NCI-H526 (cell line): Measurements from ENCODE around the gene MESP1.

Experiments used
- DNase-seq, 2 experiments: peaks; one replicate each; lab custom pipeline; 2025; lab: John Stamatoyannopoulos, UW

MESP1 gene

GRCh38 chr15:89781055-89781454, 30.0 kb upstream of the MESP1 start:
- DNase-seq = no peak

DNA sequence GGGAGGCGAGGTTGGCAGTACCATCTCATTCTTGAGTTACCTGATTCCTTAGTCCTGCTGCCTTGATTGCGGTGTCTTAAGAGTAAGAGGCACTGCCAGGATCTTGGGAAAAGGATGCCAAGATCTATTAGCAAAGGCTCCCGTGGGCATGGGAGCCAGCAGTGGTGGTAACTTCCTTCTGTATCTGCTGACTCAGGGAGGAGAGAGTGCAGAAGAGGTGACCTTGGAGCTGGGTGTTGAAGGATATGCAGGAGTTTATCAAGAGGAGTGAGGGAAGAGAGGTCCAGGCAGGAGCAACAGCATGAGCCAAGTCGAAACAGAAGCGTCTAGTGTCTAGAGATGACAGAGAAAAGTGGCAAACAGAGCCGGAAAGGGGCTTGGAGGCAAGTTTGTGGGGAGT, 29.6 kb upstream of the MESP1 start:
- no peak for DNase-seq

DNA sequence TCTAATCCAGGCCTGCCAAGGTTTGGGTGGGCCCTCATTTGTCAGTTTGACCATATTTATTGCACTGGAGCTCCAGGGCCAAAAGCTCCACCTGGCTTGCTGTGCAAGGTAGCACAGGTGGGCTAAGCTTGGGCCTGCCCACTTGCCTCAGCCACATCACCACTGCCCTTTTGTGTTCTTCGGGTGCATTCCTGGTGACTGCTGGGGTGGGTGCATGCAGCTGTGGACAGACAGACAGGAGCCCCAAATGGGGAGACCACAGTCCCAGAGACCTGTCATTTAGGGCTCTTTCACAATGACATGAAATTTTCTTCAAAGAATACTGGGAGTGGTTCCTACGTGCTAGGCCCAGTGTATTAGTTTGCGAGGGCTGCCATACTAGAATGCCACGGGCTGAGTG, 27.8 kb upstream of the MESP1 start:
- DNase-seq = no peak

DNA sequence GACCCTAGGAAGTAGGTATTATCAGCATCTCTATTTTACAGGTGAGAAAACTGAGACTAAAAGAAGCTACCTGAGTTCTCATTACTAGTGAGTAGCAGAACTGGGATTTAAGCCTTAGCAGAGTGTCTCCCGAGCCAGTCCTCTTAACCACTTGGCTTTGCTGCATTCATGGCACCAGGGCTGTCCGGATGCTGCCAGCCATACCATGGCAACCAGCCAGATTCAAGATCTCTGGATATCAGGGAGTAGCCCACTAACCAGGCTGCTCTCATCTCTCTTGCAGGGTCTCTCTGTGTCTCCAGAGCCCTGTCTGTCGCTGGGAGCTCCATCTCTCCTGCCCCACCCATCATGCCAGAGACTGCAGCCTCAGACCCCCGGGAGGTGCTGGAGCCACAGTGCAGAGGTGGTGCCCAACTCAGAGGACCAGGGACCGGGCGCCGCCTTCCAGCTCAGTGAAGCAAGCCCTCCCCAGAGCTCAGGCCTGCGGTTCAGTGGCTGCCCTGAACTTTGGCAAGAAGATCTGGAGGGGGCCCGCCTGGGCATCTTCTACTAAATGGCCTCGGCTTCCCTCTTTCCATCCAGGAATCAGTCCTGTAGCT, 26.8 kb upstream of the MESP1 start:
- no peak for DNase-seq

DNA sequence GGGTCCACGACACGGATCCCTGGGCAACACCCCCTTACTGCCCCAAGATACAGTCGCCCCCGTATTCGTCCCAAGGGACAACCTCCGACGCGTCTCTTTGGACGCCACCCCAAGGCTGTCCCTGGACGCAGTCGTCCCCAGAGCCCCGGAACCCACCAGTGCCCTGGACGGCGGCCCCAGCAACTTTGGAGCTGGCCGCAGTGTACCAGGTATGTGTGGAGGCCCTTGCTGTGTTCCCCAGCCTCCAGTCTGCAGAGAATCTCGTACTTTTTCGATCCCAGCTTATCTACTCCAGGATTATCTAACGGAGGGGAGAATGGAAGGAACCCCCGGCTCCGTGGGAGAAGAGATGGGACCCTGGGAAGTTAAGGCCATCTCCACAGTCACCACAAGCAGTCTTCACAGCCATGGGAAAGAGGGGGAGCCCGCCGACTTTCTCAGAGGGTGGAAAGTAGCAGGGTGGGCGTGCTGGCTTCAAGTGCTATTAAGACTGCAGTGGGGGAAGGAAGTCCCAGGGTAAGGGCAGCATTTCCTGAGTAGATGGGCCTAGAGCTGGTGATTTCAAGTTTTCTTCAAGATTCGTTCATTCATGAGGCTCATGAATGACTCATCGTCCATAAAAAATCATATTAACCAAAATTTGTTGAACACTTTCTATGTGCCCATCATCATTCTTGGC, 26.2 kb upstream of the MESP1 start:
- DNase-seq = no peak

- peak in 1 of 2 experiments; percentile 85 for DNase-seq
Observed at GRCh38 chr15:89776274-89777072, 25.4 kb upstream of the MESP1 start, which contains the start of gene MESP2. MESP2 (plus strand) TSS chr15:89776332; CDS start chr15:89776358, 26 bp downstream.

DNA sequence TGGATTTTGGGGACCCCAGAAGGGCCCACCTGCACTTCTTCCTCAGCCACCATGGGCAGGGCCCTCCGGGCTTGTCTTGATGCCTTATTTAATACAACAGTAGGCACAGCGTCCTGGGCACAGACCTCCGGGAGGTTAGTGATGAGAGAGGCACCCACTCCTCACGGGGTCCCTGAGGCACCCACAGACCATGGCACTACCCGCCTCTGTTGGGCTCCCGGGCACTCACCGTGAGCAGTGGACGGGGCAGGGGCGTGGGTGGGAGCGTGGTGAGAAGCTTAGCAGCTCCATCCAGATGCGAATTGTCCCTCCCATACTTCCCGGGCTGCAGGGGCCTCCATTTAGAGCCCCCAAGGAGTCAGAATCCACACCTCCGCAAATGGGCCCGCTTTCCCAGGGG, 24.8 kb upstream of the MESP1 start:
- no peak for DNase-seq

GRCh38 chr15:89774492-89774891, 23.4 kb upstream of the MESP1 start:
- no peak for DNase-seq

GRCh38 chr15:89772932-89773583, 22.0 kb upstream of the MESP1 start:
- peak in 1 of 2 experiments; percentile 21 for DNase-seq

- DNase-seq = no peak
Observed at GRCh38 chr15:89770041-89770440, 19.0 kb upstream of the MESP1 start.

DNA sequence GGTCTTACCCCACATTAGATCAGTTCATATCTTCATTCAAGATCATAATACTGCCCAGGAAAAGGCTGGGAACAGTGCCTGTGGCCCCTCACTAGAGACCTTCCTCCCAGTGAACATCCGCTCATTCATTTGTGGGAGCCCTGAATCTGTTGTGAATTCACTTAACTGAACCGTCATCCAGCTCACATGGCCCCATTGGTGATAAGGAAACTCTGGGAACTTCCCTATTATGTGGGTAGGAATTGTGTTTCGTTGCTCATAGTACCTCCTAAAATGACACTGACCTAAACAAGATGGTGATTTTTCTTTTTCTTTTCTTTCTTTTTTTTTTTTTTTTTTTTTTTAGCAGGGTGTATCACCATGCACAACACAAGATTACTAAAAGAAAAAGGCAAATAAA, 18.3 kb upstream of the MESP1 start:
- DNase-seq = no peak

- DNase-seq = no peak
Observed at GRCh38 chr15:89768071-89768500, 17.0 kb upstream of the MESP1 start.

DNA sequence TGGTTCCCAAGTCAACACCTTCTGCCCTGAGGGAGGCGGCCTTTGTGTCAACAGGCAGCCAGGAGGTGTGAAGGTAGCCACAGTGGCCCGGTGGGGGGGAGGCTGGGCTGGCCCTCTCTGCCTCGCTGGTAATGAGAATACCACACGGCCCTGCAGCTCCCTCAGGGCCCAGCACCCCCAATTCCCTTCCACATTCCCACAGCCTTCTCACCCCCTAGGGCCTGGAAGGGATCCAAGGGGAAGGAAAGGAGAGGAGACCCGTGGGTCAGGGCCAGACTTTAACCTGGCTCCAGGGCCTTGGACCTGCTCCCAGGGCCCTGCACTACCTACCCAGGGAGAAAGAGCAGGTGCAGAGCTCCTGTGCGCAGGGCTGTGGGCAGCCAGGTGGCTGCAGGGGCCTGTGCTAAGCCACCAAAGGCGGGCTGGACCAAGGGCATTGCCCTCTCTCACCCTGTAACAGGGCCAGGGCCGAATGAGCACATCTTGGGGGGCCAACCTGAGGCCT, 16.4 kb upstream of the MESP1 start:
- no peak for DNase-seq

DNA sequence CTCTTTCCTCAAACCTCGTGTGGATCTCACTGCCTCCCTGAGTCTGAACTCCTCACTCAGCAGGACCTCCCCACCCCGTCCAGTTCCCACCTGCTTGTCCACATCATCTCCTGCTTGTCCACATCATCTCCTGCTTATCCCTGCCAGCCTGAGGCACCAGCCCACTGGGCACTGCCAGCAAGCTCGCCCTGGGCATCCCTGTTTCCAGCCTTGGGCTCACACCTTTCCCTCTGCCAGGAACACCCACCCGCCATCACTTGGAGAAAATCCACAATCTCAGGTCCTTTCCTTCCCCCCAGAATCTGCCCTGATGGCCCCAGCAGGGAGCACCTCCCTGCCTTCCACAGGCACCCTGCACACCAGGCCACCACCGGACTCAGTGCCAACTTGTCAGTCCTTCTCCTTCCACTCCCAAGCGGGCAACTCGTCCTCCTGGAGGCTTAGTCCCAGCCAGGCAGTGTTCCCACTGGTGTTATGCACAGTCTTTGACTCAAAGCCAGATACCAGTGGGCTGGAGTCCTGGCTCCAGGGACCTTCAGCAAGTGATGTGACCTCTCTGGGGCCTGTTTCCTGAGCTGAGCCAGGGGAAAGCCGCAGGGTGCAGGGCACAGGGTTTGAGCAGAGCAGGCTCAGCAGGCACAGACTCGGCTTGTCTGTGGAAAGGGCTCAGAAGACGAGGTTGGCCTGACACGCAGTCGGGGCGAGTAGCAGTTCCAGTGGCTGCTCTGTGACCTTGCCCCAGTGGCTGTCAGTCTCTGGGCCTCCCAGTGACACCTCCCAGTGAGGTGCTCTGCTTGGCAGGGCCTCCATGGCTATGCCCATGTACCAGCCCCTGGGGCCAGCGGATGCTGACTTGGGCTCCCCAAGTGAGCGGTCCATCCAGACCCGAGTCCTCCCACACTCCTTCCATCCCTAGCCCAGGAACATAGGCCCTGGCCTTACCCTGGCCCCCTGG, 15.6 kb upstream of the MESP1 start:
- no peak for DNase-seq

DNA sequence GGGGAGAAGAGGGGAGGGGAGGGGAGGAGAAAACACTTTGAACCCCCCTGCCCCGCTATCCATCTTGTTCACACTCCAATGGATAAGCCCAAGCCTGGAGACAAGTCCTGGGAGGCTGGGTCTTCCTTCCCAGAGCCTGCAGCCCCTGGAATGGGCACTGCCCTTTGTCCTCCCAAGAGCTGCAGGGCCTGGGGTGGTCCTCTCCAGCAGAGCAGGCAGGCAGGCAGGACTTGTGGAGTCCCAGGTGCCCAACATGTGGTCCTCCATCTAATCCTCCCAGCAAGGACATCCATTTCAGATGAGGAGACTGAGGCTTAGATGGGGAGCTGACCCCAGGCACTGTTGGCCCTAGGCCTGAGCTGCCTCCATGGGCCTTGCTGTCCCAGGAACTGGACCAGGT, 14.6 kb upstream of the MESP1 start:
- DNase-seq = no peak

DNA sequence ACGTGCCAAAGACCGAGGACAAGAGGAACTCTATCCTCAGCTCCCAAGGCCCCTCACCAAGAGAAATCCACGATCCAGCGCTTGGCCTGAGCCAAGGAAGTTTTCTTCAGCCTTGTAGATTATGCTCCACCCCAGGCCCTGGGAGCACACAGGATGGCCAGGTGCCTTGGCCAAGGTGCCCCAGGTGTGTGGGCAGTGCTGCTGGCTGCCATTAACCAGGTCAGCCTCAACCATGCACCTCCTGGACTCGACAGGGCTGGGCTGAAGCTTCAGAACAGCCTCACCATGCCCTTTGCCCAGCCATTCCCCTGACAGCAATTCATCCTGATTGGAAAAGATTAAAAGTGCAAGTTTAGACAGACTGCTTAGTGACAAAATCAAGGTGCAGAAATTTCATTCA, 10.9 kb upstream of the MESP1 start:
- no peak for DNase-seq

DNA sequence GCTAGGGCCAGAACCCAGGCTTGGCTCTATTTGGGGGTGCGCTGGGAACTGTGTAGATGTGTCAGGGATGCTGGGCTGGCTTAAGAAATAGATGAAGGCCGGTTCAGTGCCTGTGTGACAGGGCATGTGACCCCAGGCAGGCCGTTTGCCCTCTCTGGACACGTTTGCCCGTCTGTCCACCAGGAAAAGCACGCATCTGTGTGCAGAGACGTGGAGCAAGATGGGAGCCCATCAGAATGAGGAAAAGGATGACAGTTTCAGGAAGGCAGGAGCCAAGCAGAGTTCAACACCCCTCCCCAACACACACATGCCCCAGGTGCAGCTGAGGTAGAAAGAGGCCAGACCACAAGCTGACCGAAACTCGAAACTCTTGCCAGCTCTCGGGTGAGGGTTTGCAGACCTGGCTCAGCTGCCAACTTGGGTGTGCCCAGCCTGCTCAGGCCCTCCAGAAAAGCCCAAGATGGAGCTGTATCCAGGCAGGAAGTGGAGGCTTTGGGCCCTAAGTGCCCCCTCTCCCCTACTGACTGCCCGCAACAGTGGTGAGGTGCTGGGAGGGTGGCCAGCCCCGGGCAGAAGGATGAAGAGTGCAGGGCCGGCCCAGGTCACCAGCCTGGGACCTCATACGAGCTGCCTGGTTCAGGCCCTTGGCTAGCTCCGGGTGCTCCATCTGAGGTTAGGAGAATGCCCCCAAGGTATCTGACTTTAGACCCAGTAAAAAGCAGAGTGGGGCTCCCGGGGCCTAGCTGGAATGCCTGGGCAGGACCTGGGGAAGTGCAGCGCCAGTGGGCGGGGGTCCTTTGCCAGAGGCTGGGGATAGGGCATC, 10.2 kb upstream of the MESP1 start:
- DNase-seq = no peak

GRCh38 chr15:89760303-89761008, 9.4 kb upstream of the MESP1 start:
- peak; percentile 9 to 78 for DNase-seq

GRCh38 chr15:89759835-89760234, 8.8 kb upstream of the MESP1 start:
- DNase-seq = no peak

- DNase-seq = no peak
Observed at GRCh38 chr15:89758981-89759380, 7.9 kb upstream of the MESP1 start.
